Left lung (tissue), 10 donors: Measurements from ENCODE around the gene TECR. TPM values are rescaled to one million over a fixed set of nuclear protein-coding genes. Genes with fewer than 3 reads are reported as not detected.

Source experiments
- ATAC-seq: fragments of 200-7000 bp; cut with Tn5 transposase; one replicate; pipeline ENCODE4 v1.9.1; 2020; ENCODE audit warnings: moderate library complexity
- DNase-seq, 4 donors: peaks; one replicate each; pipeline ENCODE4 v3.0.0-alpha.2; 2013 to 2020
- H3K27ac ChIP-seq, 2 donors: fragments of 200-600 bp; sonication (generic) in 1 of 2; one replicate each; pipeline versions ENCODE4 v1.5.0 to v1.8.0; 2020 to 2021
- H3K27me3 ChIP-seq, 2 donors: fragments of 200-600 bp; sonication (generic) in 1 of 2; one replicate each; pipeline versions ENCODE4 v1.5.0 to v1.8.0; 2020 to 2021
- H3K36me3 ChIP-seq, 2 donors: fragments of 200-600 bp; sonication (generic) in 1 of 2; one replicate each; pipeline versions ENCODE4 v1.5.0 to v1.8.0; 2020 to 2021
- H3K4me1 ChIP-seq, 2 donors: fragments of 200-600 bp; one replicate each; pipeline ENCODE4 v1.8.0; 2021
- H3K4me3 ChIP-seq, 2 donors: fragments of 200-600 bp; sonication (generic) in 1 of 2; one replicate each; pipeline versions ENCODE4 v1.5.0 to v1.8.0; 2020 to 2021; ENCODE audit warnings: mild to moderate bottlenecking in 1 of 2
- H3K9me3 ChIP-seq, 2 donors: fragments of 200-600 bp; sonication (generic) in 1 of 2; one replicate each; pipeline versions ENCODE4 v1.5.0 to v1.8.0; 2020 to 2021
- CTCF ChIP-seq, 2 donors: fragments of 200-600 bp; sonication (generic) in 1 of 2; IDR thresholded peaks; one replicate each; pipeline versions ENCODE4 v1.5.0 to v1.8.0; 2021; ENCODE audit warnings: antibody characterized with exemption in 2 of 2
- intact Hi-C, 2 donors: fragments of 100-400 bp; cut with DNase I; formaldehyde crosslinking; loops; one replicate each; pipeline versions ENCODE4 v1.11.2 to v1.14.2; 2022
- polyA plus RNA-seq, 6 donors: library from polyadenylated mRNA; unstranded; fragments of 120-200 nt; gene quantifications; one replicate each; pipeline ENCODE4 v1.2.1, GENCODE V29; 2013; ENCODE audit not compliant: insufficient read length in 6 of 6
- total RNA-seq, 2 donors: library from RNA; stranded (reverse); fragmentation: NEBNext Ultra II Directional; extraction: Animal tissue kit (Norgen Biotek cat#: 25700); gene quantifications; one replicate each; pipeline ENCODE4 v1.2.1, GENCODE V29; 2021
- donor health status: DM: no; HTN: yes; CAD: no.
- donor health status: DM: no; HTN: no; CAD: no.

The TECR gene
- total and polyA plus RNA-seq, 8 donors, result 77.8 to 122 (median 90.0) TPM

GRCh38 chr19:14517840-14518505, 11.4 kb upstream of the TECR start, which contains the start of gene DNAJB1:
TSS of gene DNAJB1 (minus strand) at chr19:14518397. CDS start at chr19:14518349, 48 bp downstream.
- intact Hi-C loops, result no loop called here
- H3K27me3 ChIP-seq, result no peaks in the 10 kb centered on the region
- peak within 1 kb of the TSS; percentile 99 to 100 for H3K27ac ChIP-seq
- peak within 1 kb of the TSS; percentile 83 to 97 for H3K4me3 ChIP-seq
- peaks cover 5 to 36% of the 10 kb centered on the region in 2 donors for H3K36me3 ChIP-seq
- peak in 3 of 4 donors; percentile 83 to 96 (median 89) for DNase-seq
- no peak for TF ChIP-seq CTCF (IDR thresholded peaks at IDR 0.05)
- peaks cover 11 to 59% of the 10 kb centered on the region in 2 donors for H3K4me1 ChIP-seq
- peak; percentile 81 for ATAC-seq
- no peaks in the 10 kb centered on the region for H3K9me3 ChIP-seq

- peak overlapping the region; percentile 99 to 100 for H3K27ac ChIP-seq
- peaks cover 5 to 25% of the 10 kb centered on the region in 2 donors for H3K36me3 ChIP-seq
- intact Hi-C loops, result no loop called here
- ATAC-seq, result no peak
- peaks cover 11 to 48% of the 10 kb centered on the region in 2 donors for H3K4me1 ChIP-seq
- TF ChIP-seq CTCF (IDR thresholded peaks at IDR 0.05), result no peak
- H3K4me3 ChIP-seq, result peak overlapping the region in 1 of 2 donors; percentile 97
- DNase-seq, result no peak
- no peaks in the 10 kb centered on the region for H3K9me3 ChIP-seq
- H3K27me3 ChIP-seq, result no peaks in the 10 kb centered on the region
These were observed 10.0 kb upstream of the TECR start for GRCh38 chr19:14519245-14519859.

- intact Hi-C loops, result no loop called here
- Histone ChIP-seq H3K27ac (peak overlapping the region; percentile 99 to 100), H3K9me3 (no peaks in the 10 kb centered on the region), H3K4me1 (peaks cover 11 to 42% of the 10 kb centered on the region in 2 donors), H3K27me3 (no peaks in the 10 kb centered on the region), H3K36me3 (peaks cover 3 to 20% of the 10 kb centered on the region in 2 donors), H3K4me3 (no peak overlapping the region)
- TF ChIP-seq CTCF (IDR thresholded peaks at IDR 0.05), result no peak
- no peak for ATAC-seq
- DNase-seq, result peak in 1 of 4 donors; percentile 47
These were observed 9.5 kb upstream of the TECR start for GRCh38 chr19:14519860-14520407.

GRCh38 chr19:14520543-14520942, 8.9 kb upstream of the TECR start:
- intact Hi-C loops, result no loop called here
- no peak for TF ChIP-seq CTCF (IDR thresholded peaks at IDR 0.05)
- peaks cover 0 to 13% of the 10 kb centered on the region in 2 donors for H3K36me3 ChIP-seq
- ATAC-seq (no peak), DNase-seq (no peak)
- H3K27me3 ChIP-seq, result no peaks in the 10 kb centered on the region
- no peaks in the 10 kb centered on the region for H3K9me3 ChIP-seq
- peak overlapping the region in 1 of 2 donors; percentile 99 for H3K27ac ChIP-seq
- no peak overlapping the region for H3K4me3 ChIP-seq
- peaks cover 11 to 36% of the 10 kb centered on the region in 2 donors for H3K4me1 ChIP-seq

- Histone ChIP-seq H3K4me1 (peaks cover 4 to 7% of the 10 kb centered on the region in 2 donors), H3K4me3 (no peak overlapping the region), H3K27ac (no peak overlapping the region), H3K27me3 (no peaks in the 10 kb centered on the region), H3K9me3 (no peaks in the 10 kb centered on the region), H3K36me3 (no peaks in the 10 kb centered on the region)
- intact Hi-C loops, result no loop called here
- no peak for DNase-seq
- ATAC-seq, result no peak
- TF ChIP-seq CTCF (IDR thresholded peaks at IDR 0.05), result no peak
These were observed 3.7 kb upstream of the TECR start for GRCh38 chr19:14525729-14526128.
